Liver (tissue), 3 donors: ENCODE data around the gene GALNT17.

Source experiments
- CTCF ChIP-seq: fragments of 150-350 bp; IDR thresholded peaks from 2 replicates; pipeline ENCODE4 v1.5.1; 2017; ENCODE audit warnings: improper control_type of control experiment, low read depth, low read length; ENCODE audit not compliant: missing input control
- MAX ChIP-seq: IDR thresholded peaks from 2 replicates; pipeline ENCODE4 v1.6.1; 2016; ENCODE audit warnings: antibody characterized with exemption
- REST ChIP-seq: IDR thresholded peaks from 2 replicates; pipeline ENCODE4 v1.6.1; 2016; ENCODE audit warnings: antibody characterized with exemption, mild to moderate bottlenecking
- RXRA ChIP-seq, 2 donors: IDR thresholded peaks; 2 replicates each; pipeline ENCODE4 v1.6.1; 2017 to 2018; ENCODE audit warnings: antibody characterized with exemption in 2 of 2, mild to moderate bottlenecking in 1 of 2
- donor health status: healthy.
- donor health status: healthy.

- TF ChIP-seq CTCF = no peak
- no peak for TF ChIP-seq MAX
- TF ChIP-seq RXRA (IDR thresholded peaks at IDR 0.05) = no peak
- no peak for TF ChIP-seq REST
Observed at GRCh38 chr7:71547426-71547825, 415.5 kb downstream of the GALNT17 start.
